ENCODE results near the gene HTR3A. TPM values are rescaled to one million over a fixed set of nuclear protein-coding genes. Genes with fewer than 3 reads are reported as not detected.
A peak's percentile ranks its signal among the peaks of the same experiment; 100 is the strongest.

Gene HTR3A
- total RNA-seq, 1 donor from 2014 or later, result not detected

DNA sequence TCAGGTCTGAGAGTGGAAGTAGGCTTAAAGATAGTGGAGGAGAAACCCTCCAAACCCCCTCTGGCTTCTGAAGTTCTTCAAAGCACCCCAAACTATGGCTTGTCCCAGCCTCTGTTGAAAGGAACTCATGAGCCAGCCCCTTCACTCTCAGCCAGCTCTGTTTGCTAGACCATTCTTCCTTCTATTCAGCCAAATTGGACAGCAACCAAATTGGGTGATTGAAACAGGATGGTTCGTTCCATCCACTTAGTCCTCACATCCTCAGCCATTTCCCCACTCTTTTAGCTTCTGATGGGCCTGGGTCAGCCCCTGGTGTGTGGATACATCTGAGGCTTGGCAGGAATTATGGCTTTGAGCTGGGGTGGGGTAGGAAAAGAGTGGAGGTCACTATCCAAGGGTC lies 4.5 kb downstream of the HTR3A start:
- no peak for DNase-seq (ENCODE audit: low spot score)

- DNase-seq (ENCODE audit: low spot score), result no peak
Measured at GRCh38 chr11:113980785-113981184, 5.9 kb downstream of the HTR3A start.

DNA sequence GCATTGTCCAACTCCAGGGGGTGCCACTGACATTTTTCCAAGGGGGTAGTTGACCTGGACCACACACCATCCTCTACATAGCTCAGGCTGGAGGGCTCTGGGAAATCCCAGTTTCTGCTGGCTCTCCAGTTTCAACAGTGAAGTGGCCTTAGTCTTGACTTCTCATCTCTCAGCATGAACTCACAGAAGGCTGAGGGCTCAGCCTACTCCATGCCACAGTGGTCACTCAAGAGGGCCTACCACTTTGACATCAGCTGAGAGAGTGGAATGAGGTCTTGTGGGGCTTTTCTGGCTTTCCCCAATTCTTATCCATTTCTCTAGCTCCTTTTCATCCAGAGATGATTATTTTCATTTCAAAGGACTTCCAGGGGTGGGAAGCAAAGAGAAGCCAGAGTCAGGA lies 7.4 kb downstream of the HTR3A start:
- DNase-seq (ENCODE audit: low spot score), result no peak

DNA sequence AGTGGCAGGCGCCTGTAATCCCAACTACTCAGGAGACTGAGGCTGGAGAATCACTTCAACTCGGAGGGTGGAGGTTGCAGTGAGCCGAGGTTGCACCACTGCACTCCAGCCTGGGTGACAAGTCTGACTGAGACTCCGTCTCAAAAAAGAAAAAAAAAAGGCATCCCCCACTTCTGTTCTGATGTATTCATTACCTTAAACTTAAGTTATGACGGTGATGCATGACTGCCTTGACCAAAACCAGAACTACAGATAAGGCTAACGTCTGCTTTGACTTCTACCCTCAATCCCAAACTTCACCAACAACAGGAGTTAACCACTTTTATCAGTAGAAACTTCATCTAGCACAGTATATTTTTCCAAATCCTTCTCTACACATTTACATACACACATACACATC lies 9.9 kb downstream of the HTR3A start:
- no peak for DNase-seq (ENCODE audit: low spot score)

DNA sequence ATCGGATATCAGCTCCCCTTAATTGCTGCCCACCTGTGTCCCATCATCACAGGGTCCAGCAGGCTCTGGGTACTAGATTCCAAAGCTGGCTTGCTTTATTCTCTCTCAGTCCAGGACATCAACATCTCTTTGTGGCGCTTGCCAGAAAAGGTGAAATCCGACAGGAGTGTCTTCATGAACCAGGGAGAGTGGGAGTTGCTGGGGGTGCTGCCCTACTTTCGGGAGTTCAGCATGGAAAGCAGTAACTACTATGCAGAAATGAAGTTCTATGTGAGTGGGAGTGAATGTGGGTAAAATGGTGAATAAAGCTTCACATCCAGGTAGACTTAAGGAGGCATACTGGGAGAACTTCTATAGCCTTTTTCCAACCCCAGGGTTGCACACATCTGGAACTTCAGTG lies 11.0 kb downstream of the HTR3A start:
- no peak for DNase-seq (ENCODE audit: low spot score)

GRCh38 chr11:113986351-113987140 lies 11.6 kb downstream of the HTR3A start:
- DNase-seq (ENCODE audit: low spot score), result no peak

GRCh38 chr11:113989381-113989780 lies 14.5 kb downstream of the HTR3A start:
- DNase-seq (ENCODE audit: low spot score), result no peak

GRCh38 chr11:113989916-113990315 lies 15.0 kb downstream of the HTR3A start:
- no peak for DNase-seq (ENCODE audit: low spot score)

- peak; percentile 52 for DNase-seq (ENCODE audit: low spot score)
Measured at GRCh38 chr11:113991170-113991569, 16.3 kb downstream of the HTR3A start.

GRCh38 chr11:113991718-113992458 lies 17.0 kb downstream of the HTR3A start:
- no peak for DNase-seq (ENCODE audit: low spot score)

DNA sequence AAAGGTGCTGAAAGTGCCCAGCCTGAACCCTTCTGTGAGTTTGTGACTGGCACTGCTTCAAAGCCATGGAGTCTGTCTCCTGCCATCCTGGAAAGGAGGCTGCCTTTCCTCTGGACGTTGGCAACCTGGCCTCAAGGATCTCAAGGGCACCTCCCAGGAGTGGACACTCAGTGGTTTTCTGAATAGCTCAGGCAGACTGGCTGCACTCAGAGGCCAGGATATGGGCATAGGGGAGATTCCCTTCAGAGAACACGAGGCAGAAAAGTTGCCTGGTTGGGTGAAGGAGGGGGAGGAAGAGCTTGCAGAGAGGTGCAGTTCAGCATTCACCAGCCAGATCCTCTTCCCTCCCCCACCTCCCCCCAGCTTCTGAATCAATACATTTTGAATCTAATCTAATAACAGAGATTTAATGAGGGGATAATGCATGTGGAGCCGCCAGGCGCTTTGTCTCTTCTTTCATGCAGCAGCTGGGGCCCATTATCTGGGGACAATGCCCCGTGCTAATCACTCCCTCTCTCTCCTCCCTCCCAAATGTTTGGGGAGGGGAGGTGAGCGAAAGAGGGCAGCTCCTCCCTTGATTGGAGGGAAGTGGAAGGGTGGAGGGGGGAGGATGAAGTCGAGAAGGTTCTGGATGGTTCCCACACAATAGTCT lies 17.7 kb downstream of the HTR3A start:
- DNase-seq (ENCODE audit: low spot score), result no peak

- peak; percentile 7 for DNase-seq (ENCODE audit: low spot score)
Measured at GRCh38 chr11:113994077-113994954, 19.4 kb downstream of the HTR3A start.

- no peak for DNase-seq (ENCODE audit: low spot score)
Measured at GRCh38 chr11:113997473-113997872, 22.6 kb downstream of the HTR3A start.

GRCh38 chr11:113998574-113998973 lies 23.7 kb downstream of the HTR3A start:
- no peak for DNase-seq (ENCODE audit: low spot score)

- peak; percentile 72 for DNase-seq (ENCODE audit: low spot score)
Measured at GRCh38 chr11:114000526-114000925, 25.6 kb downstream of the HTR3A start.

DNA sequence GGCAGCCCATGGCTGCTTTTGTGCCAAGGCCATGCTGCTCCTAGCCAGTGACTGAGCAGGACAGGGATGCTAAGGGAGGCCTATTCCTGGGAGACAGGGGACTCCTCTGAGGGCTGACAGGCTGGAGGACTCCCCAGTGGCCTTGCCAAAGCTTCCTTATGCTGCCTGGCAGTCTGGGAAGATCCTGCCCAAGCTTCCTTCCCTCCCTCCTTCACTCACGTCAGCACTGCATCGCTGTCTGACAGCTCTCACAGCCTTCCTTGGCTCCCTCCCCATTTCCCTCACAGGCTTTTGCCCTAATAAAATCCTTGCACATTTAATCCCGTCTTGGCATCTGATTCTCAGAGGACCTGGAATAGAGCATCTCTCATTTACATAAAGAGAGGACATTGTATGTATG lies 26.5 kb downstream of the HTR3A start:
- DNase-seq (ENCODE audit: low spot score), result peak; percentile 77

GRCh38 chr11:114008331-114008730 lies 33.4 kb downstream of the HTR3A start:
- DNase-seq (ENCODE audit: low spot score), result no peak

DNA sequence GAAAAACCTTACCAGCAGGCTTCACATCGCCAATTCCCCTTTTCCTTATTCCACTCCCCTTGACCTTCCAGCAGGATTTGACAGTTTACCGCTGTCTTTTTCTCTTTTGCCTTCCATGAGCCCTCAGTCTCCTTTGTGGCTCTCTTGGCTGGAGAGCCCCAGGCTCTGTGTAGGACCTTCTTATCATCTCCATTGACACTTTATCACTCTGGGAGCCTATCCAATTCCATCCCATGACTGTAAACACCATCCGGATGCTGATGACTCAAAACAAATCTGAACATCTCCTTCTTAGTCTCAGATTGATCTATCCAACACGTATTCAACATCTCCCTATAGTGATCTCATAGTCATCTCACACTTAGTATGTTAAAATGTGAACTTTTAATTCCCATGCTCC lies 36.0 kb downstream of the HTR3A start:
- no peak for DNase-seq (ENCODE audit: low spot score)

- DNase-seq (ENCODE audit: low spot score), result no peak
Measured at GRCh38 chr11:114011443-114011842, 36.5 kb downstream of the HTR3A start.

DNA sequence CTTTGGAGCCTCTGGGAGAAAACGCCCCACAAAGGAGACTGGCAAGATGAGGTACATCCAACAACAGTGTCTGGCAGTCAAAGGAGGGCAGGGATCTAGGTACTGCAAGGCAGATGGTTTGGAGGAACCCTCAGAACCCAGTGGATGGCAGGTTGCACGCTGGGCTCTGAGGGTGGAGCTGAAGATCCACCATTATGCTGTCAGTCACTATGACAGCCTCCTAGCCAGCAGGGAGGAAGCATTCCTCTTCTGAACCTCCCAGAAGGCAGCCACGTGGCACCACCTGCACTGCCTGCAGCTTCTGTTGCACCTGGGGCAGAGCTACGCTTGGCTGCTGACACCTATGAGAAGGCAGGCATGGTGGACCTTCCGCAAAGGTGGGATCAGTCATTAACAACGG lies 40.2 kb downstream of the HTR3A start:
- no peak for DNase-seq (ENCODE audit: low spot score)

DNA sequence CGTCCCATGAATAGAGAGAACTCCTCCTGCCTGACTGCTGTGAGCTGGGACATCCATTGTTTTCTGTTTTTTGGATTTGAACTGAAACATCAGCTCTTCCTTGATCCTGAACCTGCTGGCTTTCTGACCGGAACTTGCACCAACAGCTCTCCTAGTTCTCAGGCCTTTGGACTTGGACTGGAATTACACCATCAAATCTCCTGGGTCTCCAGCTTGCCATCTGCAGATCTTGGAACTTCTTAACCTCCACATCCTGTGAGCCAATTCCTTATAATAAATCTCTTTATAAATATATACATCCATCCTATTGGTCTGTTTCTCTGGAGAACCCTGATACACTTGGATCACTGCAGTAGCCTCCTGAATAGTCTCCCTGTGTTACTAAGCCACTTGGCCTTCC lies 42.1 kb downstream of the HTR3A start:
- DNase-seq (ENCODE audit: low spot score), result no peak

GRCh38 chr11:114017723-114018122 lies 42.8 kb downstream of the HTR3A start:
- no peak for DNase-seq (ENCODE audit: low spot score)

Data from umbilical cord (tissue), 2 donors.